Gastrocnemius medialis (tissue), 4 donors: ENCODE measurements around the gene LCN2. TPM values are rescaled to one million over a fixed set of nuclear protein-coding genes. Genes with fewer than 3 reads are reported as not detected.
A peak's percentile ranks its signal among the peaks of the same experiment; 100 is the strongest.

Experiments
- ATAC-seq, 2 donors: fragments of 150-250 bp; one replicate each; pipeline ENCODE4 v1.9.1; 2016
- DNase-seq, 2 donors: peaks; one replicate each; pipeline ENCODE4 v3.0.0-alpha.2; 2019
- H3K27ac ChIP-seq, 4 donors: fragments of 200-600 bp; sonication (generic); 1 replicate in 1 of 4; 2 replicates in 3 of 4; pipeline ENCODE4 v1.5.1; 2016 to 2018; ENCODE audit warnings: mild to moderate bottlenecking in 2 of 4, moderate library complexity in 1 of 4
- H3K27me3 ChIP-seq, 3 donors: fragments of 200-600 bp; sonication (generic) in 2 of 3; 1 replicate in 1 of 3; 2 replicates in 2 of 3; pipeline versions ENCODE4 v1.5.1 to v1.6.0; 2016 to 2019; ENCODE audit warnings: mild to moderate bottlenecking in 1 of 3, moderate library complexity in 1 of 3
- H3K36me3 ChIP-seq, 2 donors: fragments of 200-600 bp; sonication (generic) in 1 of 2; one replicate each; pipeline ENCODE4 v1.5.1; 2017 to 2018
- H3K4me1 ChIP-seq, 2 donors: fragments of 200-600 bp; sonication (generic) in 1 of 2; one replicate each; pipeline ENCODE4 v1.5.1; 2016 to 2017; ENCODE audit warnings: mild to moderate bottlenecking in 2 of 2
- H3K4me3 ChIP-seq, 4 donors: fragments of 200-600 bp; sonication (generic) in 3 of 4; 1 replicate in 1 of 4; 2 replicates in 3 of 4; pipeline ENCODE4 v1.5.1; 2016 to 2019; ENCODE audit warnings: mild to moderate bottlenecking in 2 of 4
- H3K9me3 ChIP-seq, 3 donors: fragments of 200-600 bp; sonication (generic) in 2 of 3; 1 replicate in 1 of 3; 2 replicates in 2 of 3; pipeline ENCODE4 v1.5.1; 2016 to 2019
- CTCF ChIP-seq, 5 experiments: fragments of 450-650 bp in 3 of 5; fragments of 200-600 bp in 2 of 5; sonication (generic) in 2 of 5; IDR thresholded peaks in 4 of 5; conservative IDR thresholded peaks in 1 of 5; 1 replicate in 4 of 5; 2 replicates in 1 of 5; pipeline ENCODE4 v1.5.1; 2016 to 2019; ENCODE audit warnings: antibody characterized with exemption in 5 of 5, mild to moderate bottlenecking in 3 of 5, moderate library complexity in 3 of 5
- POLR2A ChIP-seq, 2 donors: fragments of 450-650 bp; IDR thresholded peaks; one replicate each; pipeline ENCODE4 v1.6.1; 2017; ENCODE audit warnings: antibody characterized with exemption in 2 of 2, mild to moderate bottlenecking in 2 of 2, moderate library complexity in 2 of 2
- in situ Hi-C, 4 donors: fragments of 200-750 bp; cut with MboI; loops; one replicate each; pipeline versions ENCODE4 v1.15.0 to v1.8.0; 2017; ENCODE audit warnings: low sequenced_read_pairs in 4 of 4
- intact Hi-C: fragments of 100-400 bp; cut with DNase I; formaldehyde crosslinking; loops from one replicate; pipeline ENCODE4 v1.15.1; 2023; ENCODE audit warnings: low total_unique reads
- total RNA-seq, 4 donors: library from RNA; depleted of rRNA; stranded (reverse); fragments of >200 nt; gene quantifications; one replicate each; pipeline versions ENCODE4 v1.1.0 to v1.2.3, GENCODE V29; 2016

Gene LCN2
- total RNA-seq, 4 donors from 2014 or later: 1.00 TPM; not detected in 3

- no peaks in the 10 kb centered on the region for H3K9me3 ChIP-seq
- in situ Hi-C loops: no loop called here
- no peaks in the 10 kb centered on the region for H3K36me3 ChIP-seq
- no peak overlapping the region for H3K27ac ChIP-seq
- peaks cover 0 to 8% of the 10 kb centered on the region in 2 donors for H3K4me1 ChIP-seq
- H3K27me3 ChIP-seq: no peaks in the 10 kb centered on the region
- no peak for TF ChIP-seq POLR2A (IDR thresholded peaks at IDR 0.05)
- no peak for TF ChIP-seq CTCF (IDR thresholded peaks at IDR 0.05 in 4 of 5, conservative IDR thresholded peaks at IDR 0.05 in 1 of 5)
- intact Hi-C loops: no loop called here
- DNase-seq: no peak
- no peak overlapping the region for H3K4me3 ChIP-seq
- ATAC-seq: no peak
Measured at GRCh38 chr9:128153060-128153946, 4.0 kb downstream of the LCN2 start.

- peaks cover 0 to 3% of the 10 kb centered on the region in 2 donors for H3K4me1 ChIP-seq
- H3K4me3 ChIP-seq: no peak overlapping the region
- intact Hi-C loops (no loop called here), in situ Hi-C loops (no loop called here)
- DNase-seq (no peak), ATAC-seq (no peak)
- TF ChIP-seq POLR2A (IDR thresholded peaks at IDR 0.05): no peak
- no peak for TF ChIP-seq CTCF (IDR thresholded peaks at IDR 0.05 in 4 of 5, conservative IDR thresholded peaks at IDR 0.05 in 1 of 5)
- no peaks in the 10 kb centered on the region for H3K9me3 ChIP-seq
- no peak overlapping the region for H3K27ac ChIP-seq
- no peaks in the 10 kb centered on the region for H3K27me3 ChIP-seq
- no peaks in the 10 kb centered on the region for H3K36me3 ChIP-seq
Measured at GRCh38 chr9:128153947-128154695, 4.9 kb downstream of the LCN2 start.

- no peaks in the 10 kb centered on the region for H3K36me3 ChIP-seq
- H3K27ac ChIP-seq: no peak overlapping the region
- ATAC-seq: no peak
- H3K9me3 ChIP-seq: no peaks in the 10 kb centered on the region
- peaks cover 4 to 9% of the 10 kb centered on the region in 2 donors for H3K4me1 ChIP-seq
- intact Hi-C loops (no loop called here), in situ Hi-C loops (no loop called here)
- H3K27me3 ChIP-seq: no peaks in the 10 kb centered on the region
- no peak for TF ChIP-seq POLR2A (IDR thresholded peaks at IDR 0.05)
- TF ChIP-seq CTCF (IDR thresholded peaks at IDR 0.05 in 4 of 5, conservative IDR thresholded peaks at IDR 0.05 in 1 of 5): no peak
- DNase-seq: no peak
- no peak overlapping the region for H3K4me3 ChIP-seq
Measured at GRCh38 chr9:128155736-128156500, 6.7 kb downstream of the LCN2 start.

GRCh38 chr9:128159522-128159783, 10.2 kb downstream of the LCN2 start:
- no peak for TF ChIP-seq POLR2A (IDR thresholded peaks at IDR 0.05)
- no peak for TF ChIP-seq CTCF (IDR thresholded peaks at IDR 0.05 in 4 of 5, conservative IDR thresholded peaks at IDR 0.05 in 1 of 5)
- Histone ChIP-seq H3K9me3 (no peaks in the 10 kb centered on the region), H3K4me3 (peak overlapping the region; percentile 73 to 82 (median 78)), H3K36me3 (peaks cover 0 to 18% of the 10 kb centered on the region in 2 donors), H3K27me3 (no peaks in the 10 kb centered on the region), H3K27ac (peak overlapping the region; percentile 70 to 79 (median 74)), H3K4me1 (peaks cover 8 to 9% of the 10 kb centered on the region in 2 donors)
- in situ Hi-C loops: no loop called here
- DNase-seq: no peak
- ATAC-seq: no peak
- intact Hi-C loops: no loop called here
